ENCODE results near the gene SEPTIN1. TPM values are rescaled to one million over a fixed set of nuclear protein-coding genes. Genes with fewer than 3 reads are reported as not detected.

Gene SEPTIN1
- total RNA-seq, 4 donors from 2014 or later: 1.2 to 7.1 (median 2.7) TPM

- intact Hi-C loops (cut with DNase I): no loop called here
- no peaks in the 10 kb centered on the region for H3K9me3 ChIP-seq
- TF ChIP-seq CTCF (IDR thresholded peaks at IDR 0.05) (no peak), POLR2A (IDR thresholded peaks at IDR 0.05) (no peak)
These were observed 1.2 kb upstream of the SEPTIN1 start for GRCh38 chr16:30383521-30383920.

GRCh38 chr16:30381291-30382041, 895 bp downstream of the SEPTIN1 start:
- no peak for DNase-seq
- H3K27ac ChIP-seq: peak overlapping the region in 3 of 4 donors; percentile 19 to 60 (median 52)
- 68 to 70% methylated on average over 4 to 7 of the region's 13 CpGs for WGBS, 2 donors
- no peaks in the 10 kb centered on the region for H3K9me3 ChIP-seq
- TF ChIP-seq POLR2A (IDR thresholded peaks at IDR 0.05): no peak
- peak overlapping the region in 2 of 4 donors; percentile 27 to 43 for H3K4me3 ChIP-seq
- H3K27me3 ChIP-seq: no peaks in the 10 kb centered on the region
- H3K36me3 ChIP-seq: no peaks in the 10 kb centered on the region
- H3K4me1 ChIP-seq: peaks cover 13 to 51% (median 16%) of the 10 kb centered on the region in 3 donors
- intact Hi-C loops (cut with DNase I): no loop called here

More at GRCh38 chr16:30383521-30383920, 1.2 kb upstream of the SEPTIN1 start:
- H3K36me3 ChIP-seq: no peaks in the 10 kb centered on the region
- 25 to 50% methylated on average over 2 of the region's 2 CpGs for WGBS, 2 donors
- no peak for DNase-seq
- peaks cover 5 to 34% (median 7%) of the 10 kb centered on the region in 3 donors for H3K4me1 ChIP-seq
- H3K27me3 ChIP-seq: no peaks in the 10 kb centered on the region
- H3K27ac ChIP-seq: no peak overlapping the region
- no peak overlapping the region for H3K4me3 ChIP-seq

GRCh38 chr16:30380803-30381208, 1.6 kb downstream of the SEPTIN1 start:
- H3K27me3 ChIP-seq: no peaks in the 10 kb centered on the region
- H3K4me1 ChIP-seq: peaks cover 13 to 51% (median 16%) of the 10 kb centered on the region in 3 donors
- no peak for TF ChIP-seq CTCF (IDR thresholded peaks at IDR 0.05)
- no peaks in the 10 kb centered on the region for H3K36me3 ChIP-seq
- intact Hi-C loops (cut with DNase I): no loop called here
- peak overlapping the region in 2 of 4 donors; percentile 52 to 60 for H3K27ac ChIP-seq
- no peak overlapping the region for H3K4me3 ChIP-seq
- 74 to 75% methylated on average over 4 to 5 of the region's 6 CpGs for WGBS, 2 donors
- DNase-seq: no peak
- no peaks in the 10 kb centered on the region for H3K9me3 ChIP-seq

DNA sequence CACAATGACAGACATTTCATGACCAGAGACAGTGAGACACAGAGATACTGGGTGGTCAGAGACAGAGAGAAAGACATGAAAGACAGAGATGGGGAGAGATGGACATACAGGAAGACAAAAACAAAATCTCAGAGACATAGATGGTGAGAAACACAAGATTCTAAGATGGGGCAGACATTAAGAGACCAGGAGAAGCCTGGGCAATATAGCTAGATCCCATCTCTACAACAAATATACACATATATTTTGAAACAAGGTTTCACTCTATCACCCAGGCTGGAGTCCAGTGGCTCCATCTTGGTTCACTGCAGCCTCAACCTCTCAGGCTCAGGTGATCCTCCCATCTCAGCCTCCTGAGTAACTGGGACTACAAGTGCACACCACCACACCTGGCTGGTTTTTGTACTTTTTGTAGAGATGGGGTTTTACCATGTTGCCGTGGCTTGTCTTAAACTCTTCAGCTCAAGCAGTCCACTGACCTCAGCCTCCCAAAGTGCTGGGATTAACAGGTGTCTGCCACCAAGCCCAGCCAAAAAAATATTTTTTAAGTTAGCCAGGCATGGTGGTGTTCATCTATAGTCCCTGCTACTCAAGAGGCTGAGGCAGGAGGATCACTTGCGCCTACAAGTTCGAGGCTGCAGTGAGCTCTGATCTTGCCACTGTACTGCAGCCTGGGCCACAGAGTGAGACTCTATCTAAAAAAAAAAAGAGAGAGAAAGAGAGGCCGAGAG, 2.1 kb downstream of the SEPTIN1 start:
- no peaks in the 10 kb centered on the region for H3K36me3 ChIP-seq
- intact Hi-C loops (cut with DNase I): no loop called here
- 87 to 95% methylated on average over 3 to 4 of the region's 4 CpGs for WGBS, 2 donors
- TF ChIP-seq POLR2A (IDR thresholded peaks at IDR 0.05): no peak
- no peak for TF ChIP-seq CTCF (IDR thresholded peaks at IDR 0.05)
- H3K4me3 ChIP-seq: no peak overlapping the region
- H3K9me3 ChIP-seq: no peaks in the 10 kb centered on the region
- peaks cover 13 to 51% (median 16%) of the 10 kb centered on the region in 3 donors for H3K4me1 ChIP-seq
- H3K27ac ChIP-seq: peak overlapping the region in 1 of 4 donors; percentile 60
- no peak for DNase-seq
- no peaks in the 10 kb centered on the region for H3K27me3 ChIP-seq

DNA sequence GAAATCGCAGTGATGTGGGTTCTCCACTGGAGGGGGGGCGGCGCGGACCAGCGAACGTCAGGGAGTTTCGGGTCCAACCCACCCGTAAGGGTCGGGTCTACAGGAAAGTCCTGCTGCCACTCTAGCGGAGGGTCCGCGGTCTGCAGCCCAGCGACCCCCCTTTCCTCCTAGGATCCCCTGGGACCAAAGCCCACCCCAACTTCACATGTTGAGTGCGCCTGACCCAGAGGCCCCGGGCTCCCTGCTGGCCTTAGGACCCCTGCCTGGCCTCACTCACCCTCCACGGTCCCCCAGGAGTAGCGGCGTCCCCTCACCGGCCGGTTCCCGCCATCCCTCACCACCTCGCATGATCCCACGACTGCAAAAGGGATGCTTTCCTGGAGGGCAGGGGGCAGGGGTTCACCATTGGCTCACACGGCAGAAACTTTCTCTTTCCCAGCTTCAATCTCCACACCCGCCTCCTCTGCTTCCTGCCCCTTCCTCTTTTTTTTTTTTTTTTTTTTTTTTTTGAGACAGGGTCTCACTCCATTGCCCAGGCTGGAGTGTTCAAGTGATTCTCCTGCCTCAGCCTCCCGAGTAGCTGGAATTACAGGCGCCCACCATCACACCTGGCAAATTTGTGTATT, 3.1 kb downstream of the SEPTIN1 start:
- WGBS, 2 donors: 62 to 63% methylated on average over 12 to 14 of the region's 27 CpGs

More for the DNA sequence above, 3.1 kb downstream of the SEPTIN1 start:
- intact Hi-C loops (cut with DNase I): no loop called here
- peak in 1 of 6 experiments; percentile 15 for TF ChIP-seq CTCF (IDR thresholded peaks at IDR 0.05)
- no peak for TF ChIP-seq POLR2A (IDR thresholded peaks at IDR 0.05)
- Histone ChIP-seq H3K4me1 (peaks cover 13 to 51% (median 16%) of the 10 kb centered on the region in 3 donors), H3K27me3 (no peaks in the 10 kb centered on the region), H3K36me3 (no peaks in the 10 kb centered on the region), H3K9me3 (no peaks in the 10 kb centered on the region), H3K4me3 (peak overlapping the region; percentile 42 to 87 (median 62)), H3K27ac (peak overlapping the region; percentile 93 to 99 (median 99))
- no peak for DNase-seq

All from esophagus squamous epithelium (tissue), 5 donors.